HepG2 (cell line): Measurements from ENCODE around the gene ZP2. TPM values are rescaled to one million over a fixed set of nuclear protein-coding genes. Genes with fewer than 3 reads are reported as not detected.

Experiments
- ARNT ChIP-seq: fragments of 450-650 bp; IDR thresholded peaks from 2 replicates; pipeline ENCODE4 v1.6.1; 2017
- E2F2 ChIP-seq: sonication (generic); formaldehyde crosslinking; IDR thresholded peaks from 2 replicates; pipeline ENCODE4 v1.4.0; 2020; ENCODE audit warnings: missing genetic modification reagents, borderline replicate concordance
- FOXO1 ChIP-seq: sonication (generic); formaldehyde crosslinking; IDR thresholded peaks from 2 replicates; pipeline ENCODE4 v1.4.0; 2020; ENCODE audit warnings: missing genetic modification reagents
- GLMP ChIP-seq: sonication (generic); formaldehyde crosslinking; IDR thresholded peaks from 2 replicates; pipeline ENCODE4 v1.9.0; 2021; ENCODE audit warnings: missing genetic modification reagents, mild to moderate bottlenecking, borderline replicate concordance
- GPN1 ChIP-seq: sonication (generic); formaldehyde crosslinking; IDR thresholded peaks from 2 replicates; pipeline ENCODE4 v1.5.1; 2020; ENCODE audit warnings: missing genetic modification reagents, borderline replicate concordance
- HES4 ChIP-seq: sonication (generic); formaldehyde crosslinking; IDR thresholded peaks from 2 replicates; pipeline ENCODE4 v1.9.0; 2021; ENCODE audit warnings: mild to moderate bottlenecking, missing genetic modification reagents, borderline replicate concordance
- NFIB ChIP-seq: sonication (generic); formaldehyde crosslinking; IDR thresholded peaks from 2 replicates; pipeline ENCODE4 v1.9.0; 2021; ENCODE audit warnings: missing genetic modification reagents, mild to moderate bottlenecking, borderline replicate concordance
- PAF1 ChIP-seq: IDR thresholded peaks from 2 replicates; pipeline ENCODE4 v1.6.1; 2016; ENCODE audit warnings: missing genetic modification reagents, missing compliant biosample characterization
- PCBP1 ChIP-seq: fragments of 200-400 bp; formaldehyde crosslinking; IDR thresholded peaks from 2 replicates; pipeline ENCODE4 v1.6.1; 2017; ENCODE audit warnings: mild to moderate bottlenecking, low read depth, low read length, borderline replicate concordance
- PREB ChIP-seq: sonication (generic); formaldehyde crosslinking; IDR thresholded peaks from 2 replicates; pipeline ENCODE4 v1.4.0; 2020; ENCODE audit warnings: missing genetic modification reagents
- RFX3 ChIP-seq: IDR thresholded peaks from 2 replicates; pipeline ENCODE4 v1.6.1; 2016; ENCODE audit warnings: missing biosample characterization, missing genetic modification reagents
- RXRB ChIP-seq: IDR thresholded peaks from 2 replicates; pipeline ENCODE4 v1.6.1; 2016; ENCODE audit warnings: borderline replicate concordance, missing genetic modification reagents, missing compliant biosample characterization
- TAF1 ChIP-seq: sonication (generic); formaldehyde crosslinking; IDR thresholded peaks from 2 replicates; pipeline ENCODE4 v1.4.0; 2020; ENCODE audit warnings: missing genetic modification reagents
- ZBTB3 ChIP-seq: sonication (generic); formaldehyde crosslinking; IDR thresholded peaks from 2 replicates; pipeline ENCODE4 v1.4.0; 2020; ENCODE audit warnings: low read depth, mild to moderate bottlenecking, moderate library complexity, missing genetic modification reagents, borderline replicate concordance
- ZBTB8A ChIP-seq: sonication (generic); formaldehyde crosslinking; IDR thresholded peaks from 2 replicates; pipeline ENCODE4 v1.4.0; 2020; ENCODE audit warnings: mild to moderate bottlenecking, low read depth, missing genetic modification reagents, borderline replicate concordance
- ZNF124 ChIP-seq: sonication (generic); formaldehyde crosslinking; IDR thresholded peaks from 2 replicates; pipeline ENCODE4 v1.4.0; 2020; ENCODE audit warnings: missing genetic modification reagents
- ZNF672 ChIP-seq: sonication (generic); formaldehyde crosslinking; IDR thresholded peaks from 2 replicates; pipeline ENCODE4 v1.8.1; 2022; ENCODE audit warnings: missing genetic modification reagents
- ZNF713 ChIP-seq: sonication (generic); formaldehyde crosslinking; IDR thresholded peaks from 2 replicates; pipeline ENCODE4 v1.4.0; 2020; ENCODE audit warnings: mild to moderate bottlenecking, missing genetic modification reagents
- ZNF781 ChIP-seq: sonication (generic); formaldehyde crosslinking; IDR thresholded peaks from 2 replicates; pipeline ENCODE4 v1.5.1; 2020; ENCODE audit warnings: borderline replicate concordance, mild to moderate bottlenecking, missing genetic modification reagents; ENCODE audit errors: not compliant biosample characterization
- ZNF790 ChIP-seq: sonication (generic); formaldehyde crosslinking; IDR thresholded peaks from 2 replicates; pipeline ENCODE4 v1.8.0; 2022; ENCODE audit warnings: missing genetic modification reagents, mild to moderate bottlenecking, borderline replicate concordance
- ZSCAN31 ChIP-seq: sonication (generic); formaldehyde crosslinking; IDR thresholded peaks from 2 replicates; pipeline ENCODE4 v1.5.0; 2020; ENCODE audit warnings: low read depth, mild to moderate bottlenecking, missing genetic modification reagents
- polyA plus RNA-seq, 8 experiments: library from polyadenylated mRNA; depleted of rRNA in 3 of 8; stranded (reverse) in 7 of 8; unstranded in 1 of 8; fragments of >200 nt; fragmentation: Illumina TruSeq in 4 of 8; extraction: Trizol in 4 of 8; gene quantifications; 2 replicates each; pipeline versions ENCODE4 v1.2.1 to v1.2.3, GENCODE V29; 2011 to 2016; ENCODE audit warnings: low read depth in 4 of 8, missing spikeins in 1 of 8, mixed read lengths in 1 of 8; ENCODE audit not compliant: insufficient read depth in 1 of 8
- total RNA-seq, 5 experiments: library from RNA; depleted of rRNA; stranded (reverse); fragments of >200 nt; fragmentation: Illumina TruSeq; extraction: Trizol; gene quantifications; 2 replicates each; pipeline ENCODE4 v1.2.3, GENCODE V29; 2016; ENCODE audit warnings: low read depth in 1 of 5
- TF ChIP-seq, protein P1 (sequence below): fragments of 450-650 bp; IDR thresholded peaks from 2 replicates; pipeline ENCODE4 v1.6.1; 2017; ENCODE audit warnings: mild to moderate bottlenecking
- TF ChIP-seq, protein P2 (sequence below): sonication (generic); formaldehyde crosslinking; IDR thresholded peaks from 2 replicates; pipeline ENCODE4 v1.5.0; 2020; ENCODE audit warnings: mild to moderate bottlenecking, low read depth, missing genetic modification reagents, borderline replicate concordance
- TF ChIP-seq, protein P3 (sequence below): IDR thresholded peaks from 2 replicates; pipeline ENCODE4 v1.6.1; 2016; ENCODE audit warnings: missing genetic modification reagents, missing compliant biosample characterization

The ZP2 gene
- total and polyA plus RNA-seq, 2 of the 13 experiments (the other 11 are each of a cell fraction or from before 2014, with no cell fraction given): not detected

- TF ChIP-seq, protein P1, sequence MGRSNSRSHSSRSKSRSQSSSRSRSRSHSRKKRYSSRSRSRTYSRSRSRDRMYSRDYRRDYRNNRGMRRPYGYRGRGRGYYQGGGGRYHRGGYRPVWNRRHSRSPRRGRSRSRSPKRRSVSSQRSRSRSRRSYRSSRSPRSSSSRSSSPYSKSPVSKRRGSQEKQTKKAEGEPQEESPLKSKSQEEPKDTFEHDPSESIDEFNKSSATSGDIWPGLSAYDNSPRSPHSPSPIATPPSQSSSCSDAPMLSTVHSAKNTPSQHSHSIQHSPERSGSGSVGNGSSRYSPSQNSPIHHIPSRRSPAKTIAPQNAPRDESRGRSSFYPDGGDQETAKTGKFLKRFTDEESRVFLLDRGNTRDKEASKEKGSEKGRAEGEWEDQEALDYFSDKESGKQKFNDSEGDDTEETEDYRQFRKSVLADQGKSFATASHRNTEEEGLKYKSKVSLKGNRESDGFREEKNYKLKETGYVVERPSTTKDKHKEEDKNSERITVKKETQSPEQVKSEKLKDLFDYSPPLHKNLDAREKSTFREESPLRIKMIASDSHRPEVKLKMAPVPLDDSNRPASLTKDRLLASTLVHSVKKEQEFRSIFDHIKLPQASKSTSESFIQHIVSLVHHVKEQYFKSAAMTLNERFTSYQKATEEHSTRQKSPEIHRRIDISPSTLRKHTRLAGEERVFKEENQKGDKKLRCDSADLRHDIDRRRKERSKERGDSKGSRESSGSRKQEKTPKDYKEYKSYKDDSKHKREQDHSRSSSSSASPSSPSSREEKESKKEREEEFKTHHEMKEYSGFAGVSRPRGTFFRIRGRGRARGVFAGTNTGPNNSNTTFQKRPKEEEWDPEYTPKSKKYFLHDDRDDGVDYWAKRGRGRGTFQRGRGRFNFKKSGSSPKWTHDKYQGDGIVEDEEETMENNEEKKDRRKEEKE: no peak
- TF ChIP-seq PAF1 (CRISPR knock-in tag) (no peak), RFX3 (0 out of 2 replicates have a peak, but pooled peaks have one; percentile 16), RXRB (peak; percentile 99), ZNF713 (CRISPR knock-in tag) (no peak), HES4 (CRISPR knock-in tag) (no peak), ZNF790 (CRISPR knock-in tag) (no peak), ZNF672 (no peak), ZBTB8A (CRISPR knock-in tag) (peak; percentile 61; the same call in 1 of the 2 replicates), E2F2 (CRISPR knock-in tag) (no peak), PREB (CRISPR knock-in tag) (no peak), FOXO1 (CRISPR knock-in tag) (peak; percentile 97), ZSCAN31 (CRISPR knock-in tag) (no peak), GPN1 (CRISPR knock-in tag) (no peak), ZBTB3 (CRISPR knock-in tag) (peak; percentile 73; the same call in 1 of the 2 replicates), PCBP1 (no peak), ARNT (no peak), GLMP (CRISPR knock-in tag) (no peak), NFIB (no peak), ZNF781 (CRISPR knock-in tag) (peak; percentile 96), TAF1 (CRISPR knock-in tag) (peak; percentile 77; the same call in 1 of the 2 replicates), ZNF124 (CRISPR knock-in tag) (peak; percentile 91)
- TF ChIP-seq, protein P2, sequence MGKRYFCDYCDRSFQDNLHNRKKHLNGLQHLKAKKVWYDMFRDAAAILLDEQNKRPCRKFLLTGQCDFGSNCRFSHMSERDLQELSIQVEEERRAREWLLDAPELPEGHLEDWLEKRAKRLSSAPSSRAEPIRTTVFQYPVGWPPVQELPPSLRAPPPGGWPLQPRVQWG (CRISPR knock-in tag): no peak
- TF ChIP-seq, protein P3, sequence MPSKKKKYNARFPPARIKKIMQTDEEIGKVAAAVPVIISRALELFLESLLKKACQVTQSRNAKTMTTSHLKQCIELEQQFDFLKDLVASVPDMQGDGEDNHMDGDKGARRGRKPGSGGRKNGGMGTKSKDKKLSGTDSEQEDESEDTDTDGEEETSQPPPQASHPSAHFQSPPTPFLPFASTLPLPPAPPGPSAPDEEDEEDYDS (CRISPR knock-in tag): peak; percentile 94
Measured at GRCh38 chr16:21233521-21234150, 22.3 kb upstream of the ZP2 start, which contains the start of gene ANKS4B (continued).
